Stimulated activated CD8-positive, alpha-beta memory T cell treated with anti-CD3 and anti-CD28 coated beads, Interleukin-4, amount 100 ng/mL, for 1 hour (primary cell): ENCODE data around the gene ACOXL.
"Not testable (repeated sequence)": the region's sequence is repeated elsewhere in the genome, so short reads cannot be mapped to it uniquely, and the experiment has no call there.

ENCODE experiments used
- DNase-seq, 2 donors: peaks; one replicate each; pipeline ENCODE4 v3.0.0-alpha.2; 2020; ENCODE audit warnings: low read depth in 2 of 2, low spot score in 1 of 2

The ACOXL gene

DNA sequence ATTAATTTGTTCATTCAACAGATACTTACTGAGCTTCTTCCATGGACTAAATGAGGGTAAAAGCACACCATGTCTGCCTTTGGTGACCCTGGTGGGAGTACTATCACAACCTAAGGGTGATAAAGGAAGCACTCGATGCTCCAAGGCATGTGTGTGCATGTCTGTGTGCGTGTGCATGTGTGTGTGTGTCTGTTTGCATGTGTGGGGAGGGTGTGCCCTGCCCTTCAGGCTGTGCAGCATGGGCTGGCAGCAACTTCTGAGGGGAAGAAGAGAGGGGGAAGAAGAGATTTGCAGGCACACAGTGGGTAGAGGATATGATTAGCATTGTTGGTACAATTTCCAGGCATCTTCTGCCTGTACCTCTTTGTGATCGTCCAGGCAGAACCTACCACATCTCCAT lies 121.6 kb downstream of the ACOXL start:
- DNase-seq: no peak

DNA sequence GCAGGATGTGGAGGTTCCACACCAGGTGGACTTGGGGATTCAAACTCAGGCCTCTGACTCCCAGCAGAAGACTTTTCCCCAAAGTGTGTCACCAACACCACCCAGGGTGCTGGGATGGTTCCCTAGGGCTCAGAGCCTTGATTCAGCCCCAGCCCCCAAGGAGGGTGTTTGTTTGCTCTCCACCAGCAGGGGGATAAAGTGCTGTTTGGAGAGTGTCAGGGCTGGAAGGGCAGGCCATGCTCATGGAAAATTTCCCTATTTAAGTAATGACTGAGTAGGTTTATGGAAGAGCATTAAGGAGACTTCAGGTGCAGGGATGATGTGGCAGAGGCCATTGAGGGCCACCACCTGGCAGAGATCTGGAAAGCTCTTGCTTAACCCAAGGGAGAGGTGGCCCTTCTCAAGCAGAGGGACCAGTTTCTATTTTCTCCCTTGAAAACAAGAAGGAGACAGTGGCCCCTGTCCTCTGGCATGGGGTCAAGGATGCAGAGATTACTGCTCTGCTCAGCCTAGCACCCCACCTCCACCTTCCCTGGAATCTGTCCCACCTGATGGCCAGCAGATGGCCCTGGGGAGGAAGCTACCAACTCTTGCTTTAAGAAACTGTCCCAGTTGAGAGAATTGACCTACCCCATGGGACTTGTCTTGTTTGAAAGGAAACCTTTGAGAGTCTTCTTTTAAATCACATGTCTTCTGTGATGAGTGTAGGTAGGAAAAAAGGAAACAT lies 122.1 kb downstream of the ACOXL start:
- no peak for DNase-seq

DNA sequence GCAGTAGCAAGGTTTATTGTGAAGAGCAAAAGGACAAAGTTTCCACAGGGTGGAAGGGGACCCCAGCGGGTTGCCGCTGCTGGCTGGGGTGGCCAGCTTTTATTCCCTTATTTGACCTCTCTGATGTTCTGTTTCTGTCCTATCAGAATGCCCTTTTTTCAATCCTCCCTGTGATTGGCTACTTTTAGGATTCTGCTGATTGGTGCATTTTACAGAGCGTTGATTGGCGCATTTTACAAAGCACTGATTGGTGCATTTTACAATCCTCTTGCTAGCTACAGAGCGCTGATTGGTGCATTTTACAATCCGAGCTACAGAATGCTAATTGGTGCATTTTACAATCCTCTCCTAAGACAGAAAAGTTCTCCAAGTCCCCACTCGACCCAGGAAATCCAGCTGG lies 123.5 kb downstream of the ACOXL start:
- not testable (repeated sequence) for DNase-seq

DNA sequence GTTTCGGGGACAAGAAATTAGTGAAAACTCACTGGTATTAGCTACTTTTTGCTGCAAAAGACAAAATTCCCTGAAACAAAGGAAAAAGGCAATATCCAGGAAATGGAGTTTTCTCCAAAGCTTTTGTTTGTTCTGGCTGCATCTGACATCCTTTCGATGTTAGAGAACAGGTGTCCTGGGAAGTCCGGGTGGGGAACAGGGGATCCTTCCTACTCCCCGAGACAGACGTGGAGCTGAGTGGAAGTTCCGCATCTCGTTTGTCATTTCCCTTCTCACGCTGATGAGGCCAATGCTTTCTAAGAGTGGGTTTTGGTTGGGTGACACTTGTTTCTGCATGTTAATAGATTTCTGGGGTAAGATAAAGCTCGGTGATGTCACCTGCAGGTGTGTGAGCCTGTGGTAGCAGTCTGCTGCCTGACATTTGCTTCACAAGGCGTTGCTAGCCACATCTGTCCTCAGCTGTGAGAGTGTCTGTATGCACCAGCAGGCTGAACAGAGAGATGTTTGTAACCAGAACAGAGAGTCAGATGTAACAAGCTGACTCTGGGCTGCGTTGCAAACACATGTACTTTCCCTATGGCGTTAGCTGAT lies 125.9 kb downstream of the ACOXL start:
- DNase-seq: peak in 1 of 2 donors; percentile 47

DNA sequence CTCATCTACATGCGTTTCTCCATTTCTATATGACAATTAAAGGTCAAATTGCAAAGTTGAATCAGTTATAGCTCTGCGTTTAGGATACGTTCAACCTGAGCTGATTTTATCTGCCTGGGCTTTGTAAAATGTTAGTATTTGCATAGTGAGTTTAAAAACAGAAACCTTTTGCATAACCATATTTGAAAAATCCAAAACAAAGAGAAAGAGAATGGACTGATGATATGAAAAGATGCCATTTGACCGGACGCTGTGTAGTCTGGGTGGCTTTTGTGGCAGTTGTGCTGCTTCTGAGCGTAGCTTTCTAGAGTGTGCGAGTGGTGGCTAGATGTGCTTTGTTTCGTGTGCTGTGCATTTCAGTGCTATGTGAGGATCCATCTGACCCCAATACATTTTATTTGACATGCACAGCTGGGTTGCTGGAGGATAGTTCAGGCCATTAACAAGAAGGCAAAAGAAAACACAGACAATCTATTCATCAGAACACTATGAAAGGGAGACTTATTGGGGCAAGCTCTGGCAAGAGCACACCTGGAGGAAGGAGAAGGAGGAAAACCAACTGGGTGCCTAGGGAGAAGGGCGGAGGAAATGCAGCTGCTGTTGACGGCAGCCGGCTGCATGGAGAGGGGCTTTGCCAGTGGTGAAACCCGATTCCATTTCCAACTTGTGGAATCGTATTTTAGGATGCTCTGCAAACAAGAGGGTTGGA lies 126.8 kb downstream of the ACOXL start:
- no peak for DNase-seq

DNA sequence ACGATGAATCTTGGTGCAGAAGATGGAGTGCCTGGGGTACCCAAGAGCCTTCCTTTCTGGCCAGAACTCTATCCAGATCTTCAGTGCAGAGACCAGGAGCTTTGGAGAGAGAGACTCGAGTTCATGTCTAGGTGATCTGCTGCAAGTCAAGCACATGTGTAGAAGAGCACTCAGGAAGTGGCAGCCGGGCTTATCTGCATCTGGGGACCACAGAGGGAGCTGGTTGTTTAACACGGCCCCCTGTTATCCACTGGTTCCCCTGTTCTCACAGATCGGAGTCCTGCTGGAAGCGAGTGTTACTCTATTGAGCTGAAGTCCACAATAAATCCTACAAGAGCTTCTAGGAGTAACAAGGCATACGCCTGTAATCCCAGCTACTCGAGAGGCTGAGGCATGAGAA lies 128.3 kb downstream of the ACOXL start:
- no peak for DNase-seq

DNA sequence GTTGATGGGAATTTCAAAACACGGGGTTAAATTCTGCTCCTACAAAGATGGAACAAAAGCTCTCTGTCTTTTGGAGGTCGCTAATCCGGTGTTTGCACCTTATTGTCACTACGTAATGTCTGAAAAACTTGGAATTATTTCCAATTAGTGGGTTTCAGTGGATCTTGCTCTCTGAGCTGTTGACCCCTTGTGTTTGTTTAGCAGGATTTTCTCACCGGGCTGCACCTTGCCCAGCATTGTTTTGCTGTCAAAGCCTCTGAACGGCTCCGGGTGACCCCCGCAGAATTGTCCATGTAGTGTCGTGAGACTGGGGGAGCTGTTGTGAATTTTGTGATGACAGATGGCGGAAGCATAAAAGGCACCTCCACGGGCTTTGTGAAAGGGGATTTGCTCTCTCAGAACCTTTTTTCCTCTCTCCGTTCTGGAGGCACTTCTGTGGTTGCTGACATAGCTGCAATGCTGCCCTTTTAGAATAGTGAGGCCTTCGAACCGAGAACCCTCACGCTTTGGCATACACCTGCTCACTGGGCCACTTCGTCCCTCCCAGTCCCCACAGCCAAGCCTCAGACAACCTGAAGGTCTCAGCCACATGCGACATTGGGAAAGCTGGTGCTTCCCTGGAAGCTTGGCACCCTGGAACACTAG lies 129.4 kb downstream of the ACOXL start:
- no peak for DNase-seq

DNA sequence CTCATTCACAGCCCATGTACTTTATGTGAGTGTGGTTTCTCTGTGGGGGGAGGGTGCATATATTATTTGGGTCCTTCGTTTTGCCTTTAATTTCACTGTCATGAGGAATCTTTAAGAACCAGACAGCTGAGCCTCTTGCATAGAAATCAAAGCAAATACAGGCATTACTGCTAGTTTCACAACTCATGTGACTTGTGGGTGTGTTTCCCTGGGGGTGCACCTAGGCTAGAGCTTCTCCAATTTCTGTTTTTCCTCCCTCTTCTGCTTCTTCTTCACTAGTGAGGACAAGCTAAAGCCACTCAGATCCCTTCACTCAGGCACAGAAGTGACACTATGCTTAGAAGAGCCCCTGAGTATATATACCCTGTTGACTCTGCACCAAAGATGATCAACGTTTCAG lies 131.4 kb downstream of the ACOXL start:
- DNase-seq: no peak

DNA sequence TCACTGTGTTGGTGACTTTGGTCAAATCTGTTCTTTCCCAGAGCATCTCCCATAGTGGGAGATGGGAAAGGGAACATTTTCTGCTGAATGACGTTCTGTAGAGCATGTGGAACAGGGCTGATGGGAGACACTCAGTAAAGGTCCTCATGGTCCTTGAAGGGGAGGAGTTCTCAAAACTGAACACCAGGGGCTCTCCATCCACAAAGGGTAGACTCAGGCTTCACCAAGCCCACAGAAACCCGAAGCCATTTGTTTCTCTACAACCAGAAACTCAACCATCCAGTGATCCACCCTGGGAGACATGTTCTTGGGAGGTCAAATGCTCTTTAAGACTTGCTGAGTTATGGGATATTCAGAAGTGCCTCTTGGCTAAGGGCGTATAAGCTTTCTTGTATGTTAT lies 131.8 kb downstream of the ACOXL start:
- no peak for DNase-seq

DNA sequence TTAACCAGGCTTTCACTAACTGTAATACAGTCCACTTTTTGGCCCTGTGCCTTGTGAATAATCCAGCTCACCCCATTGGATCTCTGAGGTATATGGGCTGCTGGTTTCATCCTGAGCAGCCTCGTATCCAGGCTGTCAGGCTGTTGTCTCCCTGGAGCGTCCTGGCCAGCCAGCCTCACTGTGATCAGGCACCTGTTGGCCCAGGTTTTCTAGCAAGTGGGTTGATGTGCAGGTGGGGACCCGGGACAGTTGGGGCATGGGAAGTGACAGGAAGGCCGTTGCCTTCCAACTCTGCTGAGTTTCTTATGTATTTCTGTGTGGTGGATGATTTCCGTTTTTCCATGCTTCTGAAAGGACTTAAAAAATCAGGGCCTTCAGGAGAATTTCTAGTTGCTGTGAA lies 132.4 kb downstream of the ACOXL start:
- no peak for DNase-seq

DNA sequence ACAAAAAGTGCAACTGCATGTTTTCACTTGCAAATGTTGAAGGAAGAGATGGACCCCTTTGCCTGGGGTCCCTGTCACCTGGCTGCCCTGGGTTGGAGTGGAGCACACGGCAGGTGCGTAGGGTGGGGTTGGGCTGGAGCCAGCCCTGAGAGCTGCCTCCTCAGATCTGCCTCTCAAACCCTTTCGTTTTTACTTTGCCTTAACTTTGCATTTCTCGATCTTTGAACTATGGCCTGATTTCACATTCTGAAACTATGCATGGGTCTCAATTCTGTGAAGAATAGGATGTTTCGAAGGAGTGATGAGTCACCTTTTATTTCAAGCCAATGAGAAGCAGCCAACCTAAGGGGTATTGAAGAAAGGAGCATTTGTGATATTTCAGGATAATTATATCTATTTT lies 132.8 kb downstream of the ACOXL start:
- no peak for DNase-seq

DNA sequence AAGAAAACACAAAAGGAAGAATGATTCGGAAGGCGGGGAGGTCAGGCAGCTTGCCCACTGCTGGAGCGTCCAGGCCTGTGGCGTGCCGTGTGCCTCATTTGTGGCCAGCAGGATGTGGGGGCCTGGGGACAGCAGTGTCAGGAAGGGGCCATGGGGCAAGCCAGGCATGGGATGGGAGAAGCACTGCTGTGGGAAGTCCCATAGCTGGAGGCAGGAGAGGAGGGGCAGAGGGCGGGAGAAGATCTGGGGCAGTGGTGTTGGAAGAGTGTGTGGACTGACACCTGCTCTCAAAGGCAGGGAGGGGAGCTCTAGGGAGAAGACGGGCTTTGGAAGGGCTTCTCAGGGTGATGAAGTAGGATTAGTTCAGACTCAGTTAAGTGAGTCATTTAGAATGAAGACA lies 133.7 kb downstream of the ACOXL start:
- DNase-seq: no peak

DNA sequence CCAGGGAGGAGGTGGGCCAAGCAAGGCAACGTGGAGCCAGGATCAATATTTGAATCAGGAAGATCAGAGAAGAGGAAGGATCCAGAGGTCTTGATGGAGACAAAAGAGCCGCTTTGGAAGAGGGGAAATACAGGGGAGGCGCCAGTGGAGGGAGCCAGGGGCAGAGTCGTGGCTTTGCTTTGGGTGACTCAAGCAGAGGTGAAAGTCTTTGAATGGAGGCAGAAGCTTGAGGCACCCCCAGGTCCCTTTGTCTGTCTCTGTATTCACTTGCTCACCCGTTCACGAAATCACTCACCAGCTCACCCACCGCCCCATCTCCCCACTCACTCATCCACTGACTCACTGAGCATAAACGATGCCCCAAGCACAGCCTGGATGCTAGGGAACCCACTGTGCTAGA lies 134.1 kb downstream of the ACOXL start:
- DNase-seq: no peak

DNA sequence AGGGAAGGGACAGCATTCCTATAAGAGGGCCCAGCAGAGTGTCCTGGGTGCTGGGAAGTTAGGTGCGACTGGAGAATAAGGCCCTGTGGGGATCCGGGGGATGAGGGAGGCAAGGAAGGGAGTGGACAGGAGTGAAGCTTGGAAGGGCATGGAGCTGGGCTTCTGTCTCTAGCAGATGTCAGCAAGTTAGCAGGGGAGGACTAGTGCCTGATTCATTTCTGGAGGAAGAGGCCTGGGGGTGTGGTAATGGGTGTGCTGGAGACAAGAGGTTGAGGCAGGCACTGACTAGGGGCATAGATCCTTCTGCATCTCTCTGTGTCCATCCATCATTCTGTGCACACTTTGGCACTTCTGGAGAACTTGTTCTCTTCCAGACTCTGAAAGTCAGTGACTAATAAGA lies 134.7 kb downstream of the ACOXL start:
- DNase-seq: no peak

DNA sequence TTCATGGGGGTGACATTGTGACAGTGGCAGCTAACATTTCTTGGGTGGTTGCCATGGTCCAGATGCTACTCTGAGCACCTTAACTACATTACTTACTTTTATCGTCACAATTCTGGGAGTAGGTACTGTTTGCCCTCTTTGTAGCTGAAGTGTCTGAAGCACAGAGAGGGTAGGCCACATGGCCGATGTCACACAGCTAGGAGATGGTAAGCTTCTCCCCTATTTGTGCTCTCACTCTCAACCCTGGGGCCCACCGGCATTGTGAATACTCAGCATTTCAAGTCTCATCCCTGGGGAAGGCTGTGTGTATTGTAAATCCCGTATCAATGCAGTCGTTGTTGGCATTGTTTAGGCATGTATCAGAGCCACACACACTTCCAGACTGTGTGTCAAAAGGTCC lies 136.6 kb downstream of the ACOXL start:
- no peak for DNase-seq

DNA sequence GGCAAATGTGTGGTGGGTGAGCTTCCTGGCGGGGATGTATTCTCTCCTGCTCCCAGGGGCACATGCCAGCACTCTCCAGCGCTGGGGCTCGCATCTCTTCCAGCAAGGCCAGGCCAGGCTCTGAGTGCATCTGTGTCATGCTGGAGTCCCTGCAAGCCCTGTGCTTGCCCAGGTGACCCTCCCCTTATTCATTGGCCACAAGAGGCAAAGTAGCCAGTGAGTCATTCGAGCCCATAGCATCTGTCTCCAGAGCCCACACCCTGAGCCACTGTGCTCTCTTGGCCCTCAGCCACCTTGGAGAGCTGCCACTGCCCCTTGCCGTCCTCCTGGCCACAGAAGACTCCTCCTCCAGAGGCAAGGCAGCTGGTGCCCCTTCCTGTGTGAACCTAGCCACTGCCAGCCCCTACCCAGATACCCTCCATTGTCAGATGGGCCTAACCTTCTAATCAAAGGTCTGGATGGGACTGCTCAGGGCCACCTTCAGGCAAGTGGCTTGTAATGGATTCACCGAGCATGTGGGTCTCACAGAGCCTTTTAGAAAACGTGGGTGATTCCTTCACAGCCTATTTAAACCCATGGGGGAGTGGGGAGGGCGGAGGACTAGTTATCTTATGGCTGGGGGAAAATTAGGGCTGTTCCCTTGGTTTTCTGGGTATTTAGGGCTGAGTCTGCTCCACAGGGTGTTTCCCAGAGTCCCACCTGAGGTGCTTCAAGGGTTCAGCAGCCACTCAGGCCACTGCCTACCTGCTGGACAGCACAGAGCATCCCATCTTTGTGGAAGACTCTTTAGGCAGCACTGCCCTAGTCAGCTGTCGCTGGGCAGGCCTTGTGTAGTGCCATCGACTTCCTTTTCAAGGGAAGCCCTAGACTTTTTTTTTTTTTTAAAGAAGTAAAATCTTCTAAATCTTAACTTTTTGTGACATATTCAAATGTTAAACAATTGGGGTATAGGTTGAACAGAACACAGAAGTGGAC lies 137.4 kb downstream of the ACOXL start:
- no peak for DNase-seq

DNA sequence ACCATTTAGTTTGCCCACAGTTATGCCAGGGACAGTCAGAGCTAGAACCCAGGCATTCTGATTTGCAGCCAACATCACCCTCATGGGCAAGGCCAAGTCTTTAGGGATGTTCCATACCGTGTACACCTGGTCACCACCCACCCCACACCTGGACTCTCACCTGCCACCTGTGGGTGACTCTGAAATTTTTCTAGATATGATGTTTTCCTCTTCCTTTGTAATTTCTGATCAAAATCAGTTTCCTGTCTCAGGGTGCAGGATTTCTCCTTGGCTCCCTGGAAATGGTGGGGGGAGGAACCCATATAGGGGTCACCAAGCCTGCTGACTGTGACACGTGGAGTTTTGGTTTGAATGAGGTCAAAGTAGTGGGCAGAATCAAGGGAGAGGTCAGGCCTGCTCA lies 138.2 kb downstream of the ACOXL start:
- no peak for DNase-seq

DNA sequence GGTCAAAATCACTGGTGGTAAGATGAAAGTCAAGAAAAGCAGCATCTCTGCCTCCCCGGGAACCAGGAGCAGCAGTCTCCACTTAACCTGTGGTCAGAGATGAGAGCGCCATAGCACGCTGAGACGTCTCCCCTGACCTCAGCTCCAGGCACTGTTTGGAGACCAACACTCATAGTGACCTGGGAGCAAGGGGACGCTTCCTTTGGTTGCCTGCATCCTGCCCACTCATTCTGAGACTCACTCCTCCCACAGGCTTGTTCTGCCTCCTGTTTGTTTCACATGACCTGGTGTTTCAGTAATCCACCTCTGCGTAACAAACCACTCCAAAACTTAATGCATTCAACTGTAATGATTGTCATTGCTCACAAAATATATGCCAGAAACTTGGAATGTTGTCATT lies 139.3 kb downstream of the ACOXL start:
- DNase-seq: no peak

DNA sequence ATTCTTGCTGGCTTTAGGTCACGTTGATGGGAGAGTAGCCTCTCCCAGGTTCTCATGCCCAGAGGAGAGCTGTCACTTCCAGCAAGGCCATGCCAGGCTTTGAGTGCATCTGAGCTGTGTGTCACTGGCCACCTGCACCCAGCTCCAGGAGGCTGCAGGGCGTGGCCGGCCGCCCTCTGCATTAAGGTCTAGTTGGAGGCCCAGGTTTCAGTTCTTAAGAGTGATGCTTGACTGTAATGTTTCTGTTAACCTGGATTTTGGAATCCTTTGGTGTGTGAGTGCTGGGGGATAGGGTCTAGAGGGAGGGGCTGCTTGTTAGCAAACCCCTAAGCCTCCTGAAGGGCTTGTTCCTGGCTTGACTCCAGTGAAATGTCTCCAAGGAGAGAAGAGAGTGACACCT lies 140.1 kb downstream of the ACOXL start:
- DNase-seq: no peak

DNA sequence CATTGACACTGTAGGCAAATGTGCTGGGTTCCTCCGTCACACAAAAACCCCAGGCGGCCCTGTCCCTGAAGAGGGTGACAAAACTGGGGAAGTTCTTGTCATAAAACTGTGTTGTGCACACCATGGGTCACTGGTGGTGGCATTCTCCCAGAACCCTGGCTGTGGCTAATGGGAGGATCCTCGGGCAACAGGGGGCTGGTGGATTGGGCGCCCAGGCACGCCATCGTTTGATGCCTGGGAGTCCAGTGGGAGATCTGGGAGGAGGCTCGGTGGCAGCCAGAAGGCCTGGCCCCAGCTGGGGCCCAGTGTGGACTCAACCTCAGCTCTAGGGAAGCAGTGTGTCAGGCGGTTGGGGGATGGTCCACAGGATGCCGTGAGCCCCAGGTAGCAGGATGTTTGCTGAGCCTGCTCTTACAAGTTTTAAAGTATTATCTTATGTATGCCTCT lies 140.7 kb downstream of the ACOXL start:
- no peak for DNase-seq
